DND-41 (cell line): Measurements from ENCODE around the gene BSG.

Experiments used
- ATAC-seq: fragments of 200-7000 bp; cut with Tn5 transposase; 3 replicates; pipeline ENCODE4 v1.9.1; 2021; ENCODE audit warnings: low read depth; ENCODE audit not compliant: insufficient read depth
- DNase-seq: peaks from one replicate; pipeline ENCODE4 v3.0.0-alpha.2; 2020
- H2AFZ ChIP-seq: 2 replicates; pipeline ENCODE4 v1.6.0; 2012; ENCODE audit warnings: low read depth, low read length
- H3K27ac ChIP-seq: 2 replicates; pipeline ENCODE4 v1.5.1; 2012; ENCODE audit warnings: low read length, inconsistent platforms
- H3K27me3 ChIP-seq: fragments of 200-600 bp; sonication (generic); 2 replicates; pipeline ENCODE4 v1.6.0; 2012; ENCODE audit warnings: low read length, mild to moderate bottlenecking, inconsistent platforms; ENCODE audit not compliant: insufficient read depth, poor library complexity
- H3K36me3 ChIP-seq: 2 replicates; pipeline ENCODE4 v1.5.1; 2012; ENCODE audit warnings: low read length, inconsistent platforms; ENCODE audit not compliant: insufficient read depth
- H3K4me1 ChIP-seq: 2 replicates; pipeline ENCODE4 v1.5.1; 2012; ENCODE audit warnings: mild to moderate bottlenecking, low read length; ENCODE audit not compliant: insufficient read depth
- H3K4me2 ChIP-seq: 2 replicates; pipeline ENCODE4 v1.6.0; 2012; ENCODE audit warnings: mild to moderate bottlenecking, moderate library complexity, low read length, inconsistent platforms; ENCODE audit not compliant: insufficient read depth
- H3K4me3 ChIP-seq, 2 experiments: fragments of 200-600 bp in 1 of 2; shearing (Covaris generic) in 1 of 2; 2 replicates each; pipeline ENCODE4 v1.5.1; 2012 to 2016; ENCODE audit warnings: inconsistent platforms in 2 of 2, low read length in 2 of 2, mild to moderate bottlenecking in 2 of 2, low read depth in 1 of 2, moderate library complexity in 1 of 2
- H3K79me2 ChIP-seq: 2 replicates; pipeline ENCODE4 v1.6.0; 2012; ENCODE audit warnings: low read length, inconsistent platforms; ENCODE audit not compliant: insufficient read depth
- H3K9ac ChIP-seq: 2 replicates; pipeline ENCODE4 v1.6.0; 2012; ENCODE audit warnings: low read depth, mild to moderate bottlenecking, inconsistent platforms, low read length, moderate library complexity
- H3K9me3 ChIP-seq: 2 replicates; pipeline ENCODE4 v1.5.1; 2012; ENCODE audit warnings: low read length, moderate library complexity, mild to moderate bottlenecking, inconsistent platforms; ENCODE audit not compliant: insufficient read depth, severe bottlenecking
- H4K20me1 ChIP-seq: 2 replicates; pipeline ENCODE4 v1.6.0; 2012; ENCODE audit warnings: low read length; ENCODE audit not compliant: insufficient read depth
- EZH2 ChIP-seq: IDR thresholded peaks from 3 replicates; pipeline ENCODE4 v1.6.1; 2012; ENCODE audit warnings: borderline replicate concordance, low read depth, mild to moderate bottlenecking, moderate library complexity, low read length, inconsistent platforms; ENCODE audit not compliant: severe bottlenecking
- TF ChIP-seq, protein P1 (sequence below): IDR thresholded peaks from 2 replicates; pipeline ENCODE4 v1.5.1; 2012; ENCODE audit warnings: borderline replicate concordance, low read length, moderate library complexity, mild to moderate bottlenecking; ENCODE audit not compliant: poor library complexity, severe bottlenecking; ENCODE audit errors: extremely low read depth

The BSG gene

DNA sequence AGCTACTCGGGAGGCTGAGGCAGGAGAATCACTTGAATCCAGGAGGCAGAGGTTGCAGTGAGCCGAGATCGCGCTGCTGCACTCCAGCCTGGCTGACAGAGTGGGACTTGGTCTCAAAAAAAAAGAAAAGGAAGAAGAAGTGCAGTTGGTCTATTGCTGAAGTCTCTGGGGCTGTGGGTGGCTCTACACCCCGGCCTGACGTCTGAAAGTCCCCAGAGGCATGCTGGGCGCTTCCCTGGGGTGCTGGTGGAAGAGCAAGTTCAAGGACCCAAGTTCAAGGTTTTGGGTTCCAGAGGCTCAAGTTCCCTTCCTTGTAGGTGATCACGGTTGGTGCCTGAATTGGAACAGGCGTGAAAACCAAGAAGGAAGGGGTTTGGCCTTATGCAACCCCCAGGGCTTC, 21.1 kb downstream of the BSG start:
- ATAC-seq (no peak), DNase-seq (no peak)
- Histone ChIP-seq H3K4me3 (no peak overlapping the region), H2AFZ (no peak overlapping the region), H3K36me3 (no peaks in the 10 kb centered on the region), H3K4me1 (peaks cover 3% of the 10 kb centered on the region), H3K27me3 (peaks cover 6% of the 10 kb centered on the region), H3K27ac (no peak overlapping the region), H3K79me2 (no peaks in the 10 kb centered on the region), H4K20me1 (peaks cover 16% of the 10 kb centered on the region), H3K9ac (no peak overlapping the region), H3K9me3 (no peaks in the 10 kb centered on the region), H3K4me2 (no peak overlapping the region)
- TF ChIP-seq, protein P1, sequence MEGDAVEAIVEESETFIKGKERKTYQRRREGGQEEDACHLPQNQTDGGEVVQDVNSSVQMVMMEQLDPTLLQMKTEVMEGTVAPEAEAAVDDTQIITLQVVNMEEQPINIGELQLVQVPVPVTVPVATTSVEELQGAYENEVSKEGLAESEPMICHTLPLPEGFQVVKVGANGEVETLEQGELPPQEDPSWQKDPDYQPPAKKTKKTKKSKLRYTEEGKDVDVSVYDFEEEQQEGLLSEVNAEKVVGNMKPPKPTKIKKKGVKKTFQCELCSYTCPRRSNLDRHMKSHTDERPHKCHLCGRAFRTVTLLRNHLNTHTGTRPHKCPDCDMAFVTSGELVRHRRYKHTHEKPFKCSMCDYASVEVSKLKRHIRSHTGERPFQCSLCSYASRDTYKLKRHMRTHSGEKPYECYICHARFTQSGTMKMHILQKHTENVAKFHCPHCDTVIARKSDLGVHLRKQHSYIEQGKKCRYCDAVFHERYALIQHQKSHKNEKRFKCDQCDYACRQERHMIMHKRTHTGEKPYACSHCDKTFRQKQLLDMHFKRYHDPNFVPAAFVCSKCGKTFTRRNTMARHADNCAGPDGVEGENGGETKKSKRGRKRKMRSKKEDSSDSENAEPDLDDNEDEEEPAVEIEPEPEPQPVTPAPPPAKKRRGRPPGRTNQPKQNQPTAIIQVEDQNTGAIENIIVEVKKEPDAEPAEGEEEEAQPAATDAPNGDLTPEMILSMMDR = no peak
- no peak for TF ChIP-seq EZH2

- H3K9me3 ChIP-seq = no peaks in the 10 kb centered on the region
- no peak overlapping the region for H3K27ac ChIP-seq
- H2AFZ ChIP-seq = no peak overlapping the region
- ATAC-seq (no peak), DNase-seq (no peak)
- peaks cover 10% of the 10 kb centered on the region; the same call in 1 of the 2 replicates for H4K20me1 ChIP-seq
- TF ChIP-seq EZH2 = no peak
- TF ChIP-seq, protein P1 = no peak
- no peaks in the 10 kb centered on the region for H3K36me3 ChIP-seq
- no peak overlapping the region for H3K9ac ChIP-seq
- H3K27me3 ChIP-seq = no peaks in the 10 kb centered on the region
- no peak overlapping the region for H3K4me3 ChIP-seq
- no peaks in the 10 kb centered on the region for H3K79me2 ChIP-seq
- H3K4me1 ChIP-seq = no peaks in the 10 kb centered on the region
- no peak overlapping the region for H3K4me2 ChIP-seq
These were observed 22.0 kb downstream of the BSG start for GRCh38 chr19:594265-594870.

GRCh38 chr19:595326-596262, 23.2 kb downstream of the BSG start:
- Histone ChIP-seq H3K27ac (no peak overlapping the region), H4K20me1 (peaks cover 10% of the 10 kb centered on the region; the same call in 1 of the 2 replicates), H3K9ac (no peak overlapping the region), H3K4me3 (no peak overlapping the region), H3K4me2 (no peak overlapping the region), H3K9me3 (no peaks in the 10 kb centered on the region), H3K36me3 (no peaks in the 10 kb centered on the region), H3K27me3 (no peaks in the 10 kb centered on the region), H3K4me1 (no peaks in the 10 kb centered on the region), H2AFZ (no peak overlapping the region), H3K79me2 (no peaks in the 10 kb centered on the region)
- ATAC-seq (no peak), DNase-seq (no peak)
- TF ChIP-seq, protein P1 = no peak
- TF ChIP-seq EZH2 = no peak
